PFSK-1 (cell line): ENCODE measurements around the gene RMDN3.

Experiments used
- TAF1 ChIP-seq: IDR thresholded peaks from 2 replicates; pipeline ENCODE4 v1.6.1; 2012; ENCODE audit warnings: low read length, control low read depth, borderline replicate concordance; ENCODE audit not compliant: insufficient read depth
- TF ChIP-seq, protein P1 (sequence below), 2 experiments: IDR thresholded peaks; 2 replicates each; pipeline versions ENCODE4 v1.6.1 to v1.8.0; 2011 to 2012; ENCODE audit warnings: low read depth in 2 of 2, low read length in 2 of 2, control low read depth in 1 of 2, inconsistent platforms in 1 of 2, mild to moderate bottlenecking in 1 of 2, moderate library complexity in 1 of 2; ENCODE audit not compliant: insufficient read depth in 1 of 2

DNA sequence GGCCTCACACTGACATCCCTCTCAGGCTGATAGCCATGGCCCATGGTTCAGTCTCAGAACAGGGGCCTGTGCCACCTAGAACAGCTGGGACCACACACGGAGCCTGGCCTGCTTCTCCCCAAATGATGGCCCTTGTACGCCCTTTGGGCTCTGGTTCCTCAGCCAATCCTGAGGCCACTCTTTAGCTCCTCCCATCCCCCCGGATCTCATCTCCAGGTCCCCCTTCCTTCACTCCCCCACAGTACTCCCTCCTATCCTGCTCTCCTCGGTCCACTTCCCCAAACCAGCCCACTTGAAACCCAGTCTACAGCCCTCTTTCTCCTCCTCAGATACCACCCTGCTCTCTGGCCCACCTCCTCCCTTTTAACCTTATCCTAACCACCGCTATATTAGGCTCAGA lies 34.1 kb upstream of the RMDN3 start:
- TF ChIP-seq, protein P1, sequence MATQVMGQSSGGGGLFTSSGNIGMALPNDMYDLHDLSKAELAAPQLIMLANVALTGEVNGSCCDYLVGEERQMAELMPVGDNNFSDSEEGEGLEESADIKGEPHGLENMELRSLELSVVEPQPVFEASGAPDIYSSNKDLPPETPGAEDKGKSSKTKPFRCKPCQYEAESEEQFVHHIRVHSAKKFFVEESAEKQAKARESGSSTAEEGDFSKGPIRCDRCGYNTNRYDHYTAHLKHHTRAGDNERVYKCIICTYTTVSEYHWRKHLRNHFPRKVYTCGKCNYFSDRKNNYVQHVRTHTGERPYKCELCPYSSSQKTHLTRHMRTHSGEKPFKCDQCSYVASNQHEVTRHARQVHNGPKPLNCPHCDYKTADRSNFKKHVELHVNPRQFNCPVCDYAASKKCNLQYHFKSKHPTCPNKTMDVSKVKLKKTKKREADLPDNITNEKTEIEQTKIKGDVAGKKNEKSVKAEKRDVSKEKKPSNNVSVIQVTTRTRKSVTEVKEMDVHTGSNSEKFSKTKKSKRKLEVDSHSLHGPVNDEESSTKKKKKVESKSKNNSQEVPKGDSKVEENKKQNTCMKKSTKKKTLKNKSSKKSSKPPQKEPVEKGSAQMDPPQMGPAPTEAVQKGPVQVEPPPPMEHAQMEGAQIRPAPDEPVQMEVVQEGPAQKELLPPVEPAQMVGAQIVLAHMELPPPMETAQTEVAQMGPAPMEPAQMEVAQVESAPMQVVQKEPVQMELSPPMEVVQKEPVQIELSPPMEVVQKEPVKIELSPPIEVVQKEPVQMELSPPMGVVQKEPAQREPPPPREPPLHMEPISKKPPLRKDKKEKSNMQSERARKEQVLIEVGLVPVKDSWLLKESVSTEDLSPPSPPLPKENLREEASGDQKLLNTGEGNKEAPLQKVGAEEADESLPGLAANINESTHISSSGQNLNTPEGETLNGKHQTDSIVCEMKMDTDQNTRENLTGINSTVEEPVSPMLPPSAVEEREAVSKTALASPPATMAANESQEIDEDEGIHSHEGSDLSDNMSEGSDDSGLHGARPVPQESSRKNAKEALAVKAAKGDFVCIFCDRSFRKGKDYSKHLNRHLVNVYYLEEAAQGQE (IDR thresholded peaks at IDR 0.05; ENCODE audit: insufficient read depth in 1 of 2, low read depth in 2 of 2, low read length in 2 of 2), result no peak
- no peak for TF ChIP-seq TAF1
